Duodenal mucosa (tissue), 2 donors: ENCODE measurements around the gene HRCT1.

Source experiments
- H3K27ac ChIP-seq: one replicate; pipeline ENCODE4 v1.7.0; 2013; ENCODE audit warnings: low read depth, low read length
- H3K27me3 ChIP-seq, 2 donors: one replicate each; pipeline ENCODE4 v1.7.0; 2013; ENCODE audit warnings: low read length in 2 of 2, control low read depth in 1 of 2; ENCODE audit not compliant: insufficient read depth in 2 of 2, control insufficient read depth in 1 of 2
- H3K36me3 ChIP-seq, 2 donors: one replicate each; pipeline ENCODE4 v1.7.0; 2013; ENCODE audit warnings: low read length in 2 of 2, control low read depth in 1 of 2; ENCODE audit not compliant: insufficient read depth in 2 of 2, control insufficient read depth in 1 of 2
- H3K4me1 ChIP-seq, 2 donors: one replicate each; pipeline ENCODE4 v1.7.0; 2013; ENCODE audit warnings: low read length in 2 of 2, control low read depth in 1 of 2; ENCODE audit not compliant: insufficient read depth in 2 of 2, control insufficient read depth in 1 of 2
- H3K4me3 ChIP-seq, 2 donors: one replicate each; pipeline ENCODE4 v1.7.0; 2013; ENCODE audit warnings: low read length in 2 of 2, low read depth in 1 of 2
- H3K9ac ChIP-seq, 2 donors: one replicate each; pipeline ENCODE4 v1.7.0; 2013; ENCODE audit warnings: low read length in 2 of 2, low read depth in 1 of 2
- H3K9me3 ChIP-seq, 2 donors: one replicate each; pipeline ENCODE4 v1.7.0; 2013; ENCODE audit warnings: low read length in 2 of 2, control low read depth in 1 of 2; ENCODE audit not compliant: control insufficient read depth in 1 of 2

The HRCT1 gene

DNA sequence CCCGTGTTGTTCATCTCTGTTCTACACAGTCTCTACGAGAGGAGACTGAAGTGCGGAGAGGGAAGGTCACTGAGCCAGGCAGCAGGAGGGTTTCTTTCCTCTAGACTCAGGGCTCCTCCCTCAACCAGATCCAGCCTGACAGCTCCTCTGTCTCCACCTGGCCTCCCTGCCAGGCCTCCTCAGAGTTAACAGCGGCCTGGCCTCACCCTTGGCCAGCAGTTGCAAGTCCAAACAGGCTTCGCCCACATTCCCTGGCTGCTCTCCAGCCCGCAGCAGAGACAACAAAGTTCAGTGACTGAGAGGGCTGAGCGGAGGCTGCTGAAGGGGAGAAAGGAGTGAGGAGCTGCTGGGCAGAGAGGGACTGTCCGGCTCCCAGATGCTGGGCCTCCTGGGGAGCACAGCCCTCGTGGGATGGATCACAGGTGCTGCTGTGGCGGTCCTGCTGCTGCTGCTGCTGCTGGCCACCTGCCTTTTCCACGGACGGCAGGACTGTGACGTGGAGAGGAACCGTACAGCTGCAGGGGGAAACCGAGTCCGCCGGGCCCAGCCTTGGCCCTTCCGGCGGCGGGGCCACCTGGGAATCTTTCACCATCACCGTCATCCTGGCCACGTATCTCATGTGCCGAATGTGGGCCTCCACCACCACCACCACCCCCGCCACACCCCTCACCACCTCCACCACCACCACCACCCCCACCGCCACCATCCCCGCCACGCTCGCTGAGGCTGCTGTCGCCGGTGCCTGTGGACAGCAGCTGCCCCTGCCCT, at the start of gene HRCT1:
Gene HRCT1, plus strand, starts transcription at position 291 of the 768 bp plus-strand sequence. Its CDS starts 86 bp downstream, at position 377.
- Histone ChIP-seq H3K27me3 (no peaks in the 10 kb centered on the region), H3K27ac (peak within 1 kb of the TSS; percentile 88), H3K4me1 (peaks cover 64 to 65% of the 10 kb centered on the region in 2 donors), H3K36me3 (no peaks in the 10 kb centered on the region), H3K4me3 (peak within 1 kb of the TSS; percentile 43 to 55), H3K9me3 (no peaks in the 10 kb centered on the region), H3K9ac (peak within 1 kb of the TSS; percentile 10 to 33)

DNA sequence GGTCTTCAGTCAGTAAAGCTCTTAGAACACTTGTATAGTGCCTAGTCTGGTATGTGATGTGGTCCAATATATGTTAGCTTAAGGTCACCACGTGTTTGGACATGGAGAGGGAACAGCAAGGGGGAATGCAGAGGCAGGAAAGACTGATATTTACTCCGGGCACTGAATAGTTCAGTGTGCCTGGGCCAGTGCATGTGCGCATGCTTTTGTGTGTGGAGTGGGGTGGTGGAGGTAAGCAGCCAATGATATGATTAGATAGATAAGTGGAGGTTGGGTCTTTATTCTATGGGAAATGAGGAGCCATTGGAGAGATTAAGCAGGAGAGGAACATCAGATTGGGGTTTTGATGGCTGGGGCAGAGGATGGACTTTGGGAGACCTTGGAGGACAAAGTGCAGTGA, 49.8 kb upstream of the HRCT1 start:
- no peak overlapping the region for H3K4me3 ChIP-seq
- no peaks in the 10 kb centered on the region for H3K9me3 ChIP-seq
- H3K4me1 ChIP-seq: no peaks in the 10 kb centered on the region
- peaks cover 16 to 19% of the 10 kb centered on the region in 2 donors for H3K27me3 ChIP-seq
- no peaks in the 10 kb centered on the region for H3K36me3 ChIP-seq
- no peak overlapping the region for H3K9ac ChIP-seq
- H3K27ac ChIP-seq: no peak overlapping the region

DNA sequence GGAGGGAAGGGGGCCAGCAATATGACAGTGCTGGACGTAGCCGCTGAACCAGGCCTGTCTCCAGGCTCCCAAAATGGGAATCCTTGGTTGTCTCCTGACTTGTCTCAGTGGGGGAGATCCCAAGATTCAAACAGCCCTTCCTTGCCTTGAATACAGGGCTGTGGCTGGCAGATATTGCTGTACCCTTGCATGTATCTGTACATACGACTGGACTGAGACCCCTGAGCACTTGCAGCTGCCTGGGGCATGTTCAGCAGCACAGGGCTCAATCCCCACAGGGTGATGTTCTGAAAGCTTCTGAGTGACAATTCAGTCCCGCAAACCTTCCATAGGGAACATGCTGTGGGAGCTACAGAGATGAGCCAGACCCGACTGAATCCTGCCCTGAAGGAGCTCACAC, 49.1 kb upstream of the HRCT1 start:
- H3K27ac ChIP-seq: no peak overlapping the region
- H3K4me3 ChIP-seq: no peak overlapping the region
- H3K9ac ChIP-seq: no peak overlapping the region
- no peaks in the 10 kb centered on the region for H3K36me3 ChIP-seq
- H3K4me1 ChIP-seq: no peaks in the 10 kb centered on the region
- H3K27me3 ChIP-seq: peaks cover 23 to 25% of the 10 kb centered on the region in 2 donors
- no peaks in the 10 kb centered on the region for H3K9me3 ChIP-seq

DNA sequence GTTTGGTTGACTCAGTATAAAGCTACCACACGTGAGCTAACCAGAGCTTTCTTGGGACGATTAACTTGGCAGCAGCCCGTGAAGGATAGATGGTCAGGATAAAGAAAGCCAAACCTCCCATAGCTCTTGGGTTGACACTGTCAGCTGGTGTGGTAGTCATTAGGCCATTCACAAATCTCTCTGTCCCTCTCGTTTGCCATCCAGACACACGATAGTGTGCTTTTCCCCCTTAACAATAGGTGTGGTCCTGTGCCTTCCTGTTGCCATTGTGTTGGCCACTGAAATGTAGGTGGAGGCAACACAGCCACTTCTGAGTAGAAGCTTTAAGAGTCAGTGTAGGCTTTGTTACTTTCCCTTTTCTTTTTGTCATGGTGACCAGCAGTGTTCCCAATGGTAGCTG, 47.5 kb upstream of the HRCT1 start:
- Histone ChIP-seq H3K4me3 (no peak overlapping the region), H3K27me3 (peaks cover 29 to 32% of the 10 kb centered on the region in 2 donors), H3K36me3 (no peaks in the 10 kb centered on the region), H3K27ac (no peak overlapping the region), H3K9ac (no peak overlapping the region), H3K9me3 (no peaks in the 10 kb centered on the region), H3K4me1 (no peaks in the 10 kb centered on the region)

DNA sequence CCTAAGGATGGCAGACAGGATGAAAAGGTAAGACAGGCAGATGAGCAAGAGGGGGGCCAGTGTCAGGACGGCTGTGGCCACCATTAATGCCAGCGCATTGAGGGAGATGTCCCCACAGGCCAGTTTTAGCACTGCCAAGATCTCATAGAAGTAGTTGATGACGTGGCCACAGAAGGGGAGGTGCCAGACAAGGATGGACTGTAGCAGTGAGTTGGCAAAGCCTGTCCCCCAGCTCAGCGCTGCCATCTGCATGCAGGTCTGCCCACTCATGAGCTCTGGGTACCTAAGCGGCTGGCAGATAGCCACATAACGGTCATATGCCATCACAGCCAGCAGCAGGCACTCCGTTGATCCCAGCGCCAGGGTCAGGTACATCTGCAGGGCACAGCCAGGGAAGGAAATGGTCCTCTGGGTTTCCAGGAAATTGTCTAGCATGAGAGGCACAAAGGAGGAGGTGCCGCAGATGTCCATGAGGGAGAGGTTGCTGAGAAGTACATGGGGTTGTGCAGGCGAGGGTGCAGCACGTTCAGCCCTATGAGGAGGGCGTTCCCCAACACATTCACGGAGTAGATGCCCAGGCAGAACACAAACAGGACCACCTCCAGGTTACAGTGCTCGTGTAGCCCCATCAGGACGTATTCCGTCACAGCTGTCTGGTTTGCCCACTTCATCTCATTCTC, 46.6 kb upstream of the HRCT1 start:
- H3K27me3 ChIP-seq: peaks cover 32 to 34% of the 10 kb centered on the region in 2 donors
- H3K4me1 ChIP-seq: no peaks in the 10 kb centered on the region
- no peak overlapping the region for H3K9ac ChIP-seq
- H3K27ac ChIP-seq: no peak overlapping the region
- no peaks in the 10 kb centered on the region for H3K36me3 ChIP-seq
- H3K4me3 ChIP-seq: no peak overlapping the region
- H3K9me3 ChIP-seq: no peaks in the 10 kb centered on the region

DNA sequence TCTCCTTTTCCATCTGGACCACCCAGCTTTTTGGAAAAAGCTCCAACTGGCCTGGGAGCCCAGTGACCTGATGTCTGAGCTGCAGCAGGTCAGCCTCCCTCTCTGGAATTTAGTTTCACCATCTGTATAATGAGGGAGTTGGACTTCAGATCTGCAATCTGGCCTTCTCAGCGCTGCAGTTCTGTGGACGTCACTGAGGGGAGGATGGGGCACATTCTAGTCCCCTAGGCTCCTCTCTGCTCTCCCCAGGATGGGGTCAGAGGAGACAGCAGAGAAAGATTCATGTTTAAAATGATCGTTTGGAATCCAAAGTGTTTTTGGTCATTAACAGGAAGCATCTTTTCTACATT, 46.0 kb upstream of the HRCT1 start:
- Histone ChIP-seq H3K9me3 (no peaks in the 10 kb centered on the region), H3K9ac (no peak overlapping the region), H3K4me1 (no peaks in the 10 kb centered on the region), H3K36me3 (no peaks in the 10 kb centered on the region), H3K4me3 (no peak overlapping the region), H3K27ac (no peak overlapping the region), H3K27me3 (peaks cover 32 to 34% of the 10 kb centered on the region in 2 donors)

DNA sequence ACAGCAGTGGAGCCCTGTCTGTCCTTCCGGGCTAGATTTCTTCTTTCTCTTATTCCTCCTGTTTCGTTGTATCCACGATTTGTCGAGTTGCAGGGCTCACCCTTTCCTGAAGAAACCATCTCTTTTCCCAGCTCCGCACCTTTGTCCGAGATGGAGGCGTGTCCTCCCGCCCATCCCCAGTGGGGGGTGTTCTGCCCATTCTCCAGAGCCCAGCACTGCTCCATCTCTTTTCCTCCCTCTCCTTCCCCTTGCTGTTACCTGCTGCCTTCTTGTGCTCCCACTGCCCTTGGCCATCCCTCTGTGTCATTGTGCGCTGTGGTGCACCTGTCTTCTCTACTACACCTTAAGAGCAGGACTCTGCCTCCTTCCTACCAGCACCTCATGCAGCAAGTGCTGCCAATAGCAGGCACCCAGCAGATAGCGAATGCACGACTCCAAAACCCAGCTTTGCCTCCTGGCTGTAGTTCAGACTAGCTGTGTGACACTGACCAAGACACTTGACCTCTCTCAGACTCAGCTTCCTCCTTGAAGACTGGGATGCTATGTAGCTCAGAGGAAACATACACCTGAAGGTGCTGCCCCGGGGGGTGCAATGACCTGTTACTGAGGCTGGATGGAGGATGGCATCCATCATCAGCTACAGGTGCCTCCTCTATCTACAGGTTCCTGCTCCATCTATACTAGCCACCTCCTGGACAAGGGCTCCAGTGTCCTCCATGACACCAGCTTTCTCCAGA, 44.7 kb upstream of the HRCT1 start:
- H3K9me3 ChIP-seq: no peaks in the 10 kb centered on the region
- H3K4me3 ChIP-seq: no peak overlapping the region
- no peaks in the 10 kb centered on the region for H3K36me3 ChIP-seq
- no peak overlapping the region for H3K9ac ChIP-seq
- no peak overlapping the region for H3K27ac ChIP-seq
- H3K4me1 ChIP-seq: no peaks in the 10 kb centered on the region
- H3K27me3 ChIP-seq: peaks cover 32 to 34% of the 10 kb centered on the region in 2 donors

DNA sequence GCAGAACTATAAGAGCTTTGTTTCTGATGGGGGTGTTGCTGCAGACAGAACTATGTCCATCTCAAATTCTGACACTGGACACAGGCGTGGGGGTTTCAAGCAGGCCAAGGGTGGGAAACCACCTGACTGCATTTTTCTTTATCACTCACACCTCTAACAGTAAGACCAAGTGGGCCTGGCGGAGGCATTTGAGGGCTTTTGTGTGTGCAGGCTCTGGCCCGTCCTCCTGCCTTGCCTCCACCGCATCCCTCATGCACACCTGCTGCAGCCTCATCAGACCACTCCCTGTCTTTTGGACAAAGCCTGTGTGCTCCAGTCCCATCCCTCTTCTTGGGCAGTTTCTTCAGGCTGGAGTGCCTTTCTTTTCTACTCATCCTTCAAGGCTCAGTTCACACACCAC, 43.7 kb upstream of the HRCT1 start:
- no peak overlapping the region for H3K4me3 ChIP-seq
- no peak overlapping the region for H3K27ac ChIP-seq

DNA sequence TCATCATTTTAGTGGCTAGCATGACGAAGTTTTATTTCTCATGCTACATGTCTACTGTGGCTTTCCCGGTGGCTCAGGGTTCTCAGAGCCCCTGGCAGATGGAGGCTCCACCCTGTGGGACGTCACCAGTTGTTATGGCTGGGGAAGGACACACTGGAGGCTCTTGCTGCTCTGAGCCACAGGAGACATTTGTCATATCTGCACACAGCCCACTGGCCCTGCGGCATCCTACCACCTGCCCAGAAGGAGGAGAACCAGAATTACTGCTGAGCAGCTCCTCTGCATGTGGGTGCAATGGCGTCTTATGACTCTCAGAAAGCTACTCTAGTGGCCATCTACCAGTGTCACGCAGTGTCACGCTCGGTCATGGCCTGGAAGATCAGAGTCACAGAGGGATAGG, 42.4 kb upstream of the HRCT1 start:
- H3K27me3 ChIP-seq: peaks cover 32 to 34% of the 10 kb centered on the region in 2 donors
- no peaks in the 10 kb centered on the region for H3K36me3 ChIP-seq
- no peak overlapping the region for H3K27ac ChIP-seq
- H3K4me3 ChIP-seq: no peak overlapping the region
- H3K9me3 ChIP-seq: no peaks in the 10 kb centered on the region
- H3K9ac ChIP-seq: no peak overlapping the region
- H3K4me1 ChIP-seq: no peaks in the 10 kb centered on the region

More for the DNA sequence above, 43.7 kb upstream of the HRCT1 start:
- Histone ChIP-seq H3K9ac (no peak overlapping the region), H3K27me3 (peaks cover 32 to 34% of the 10 kb centered on the region in 2 donors), H3K4me1 (no peaks in the 10 kb centered on the region), H3K9me3 (no peaks in the 10 kb centered on the region), H3K36me3 (no peaks in the 10 kb centered on the region)

DNA sequence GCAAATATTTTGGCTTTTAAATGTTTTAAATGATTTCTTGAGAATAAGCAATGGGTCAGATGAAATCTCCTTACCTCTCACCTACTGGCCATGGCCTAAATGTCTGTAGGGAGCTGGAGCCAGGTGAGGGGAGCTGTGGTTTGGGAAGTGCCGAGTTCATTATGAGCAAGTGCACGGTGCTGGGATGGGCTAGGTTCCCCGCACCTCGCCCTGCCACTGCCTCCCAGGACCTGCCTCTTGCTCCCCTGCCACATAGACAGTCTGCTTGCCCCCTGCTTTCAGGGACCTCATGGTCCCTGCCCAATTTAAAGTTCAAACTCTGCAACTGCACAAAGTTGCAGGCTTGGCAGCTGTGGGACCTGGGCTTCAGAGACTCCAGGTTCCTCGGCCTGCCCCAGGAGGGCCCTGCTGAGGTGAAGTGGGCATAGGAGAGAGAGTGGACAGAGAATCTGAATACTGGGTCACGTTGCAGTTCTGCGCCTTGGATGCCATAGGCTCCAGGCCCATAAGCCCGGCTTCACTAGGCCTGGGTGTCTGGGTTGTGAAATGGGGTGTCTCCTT, 41.2 kb upstream of the HRCT1 start:
- no peak overlapping the region for H3K4me3 ChIP-seq
- peaks cover 27 to 28% of the 10 kb centered on the region in 2 donors for H3K27me3 ChIP-seq
- no peaks in the 10 kb centered on the region for H3K9me3 ChIP-seq
- H3K36me3 ChIP-seq: no peaks in the 10 kb centered on the region
- H3K4me1 ChIP-seq: no peaks in the 10 kb centered on the region
- no peak overlapping the region for H3K27ac ChIP-seq
- no peak overlapping the region for H3K9ac ChIP-seq
